Measurements from ENCODE around the gene DACH1. TPM values are rescaled to one million over a fixed set of nuclear protein-coding genes. Genes with fewer than 3 reads are reported as not detected.

The DACH1 gene
- total RNA-seq, 2 experiments from 2014 or later: 0.71 to 0.89 TPM

GRCh38 chr13:71869274-71869673 lies 2.3 kb upstream of the DACH1 start:
- Histone ChIP-seq H3K9me3 (ENCODE audit: control insufficient read depth in 1 of 2, insufficient read depth in 1 of 2, low read length in 2 of 2) (peaks cover 0 to 12% of the 10 kb centered on the region in 2 experiments), H3K36me3 (ENCODE audit: insufficient read depth, low read length) (no peaks in the 10 kb centered on the region), H3K27me3 (ENCODE audit: control insufficient read depth in 1 of 2, insufficient read depth in 2 of 2, low read length in 2 of 2) (peaks cover 7 to 31% of the 10 kb centered on the region in 2 experiments), H3K27ac (ENCODE audit: low read depth in 1 of 2, low read length in 2 of 2) (no peak overlapping the region), H3K4me3 (ENCODE audit: low read length) (no peak overlapping the region), H3K4me1 (ENCODE audit: insufficient read depth, low read length) (peaks cover 8% of the 10 kb centered on the region)
- peaks cover 8% of the 10 kb centered on the region for H3K36me3 Mint-ChIP-seq (ENCODE audit: low read depth)
- no peak overlapping the region for H3K27ac Mint-ChIP-seq
- no peak overlapping the region for H3K4me3 Mint-ChIP-seq
- H3K9me3 Mint-ChIP-seq: no peaks in the 10 kb centered on the region
- ATAC-seq (ENCODE audit: poor library complexity): no peak
- H3K27me3 Mint-ChIP-seq: peaks cover 31% of the 10 kb centered on the region
- POLR2A ChIA-PET: no interaction called here
- CTCF ChIA-PET: no interaction called here
- peaks cover 24% of the 10 kb centered on the region for H3K4me1 Mint-ChIP-seq (ENCODE audit: low read depth)
- DNase-seq: no peak
- intact Hi-C loops (cut with DNase I, micrococcal nuclease): no loop called here
- no peak for TF ChIP-seq CTCF (IDR thresholded peaks at IDR 0.05)

GRCh38 chr13:71866335-71867130 lies 471 bp downstream of the DACH1 start:
- H3K36me3 Mint-ChIP-seq (ENCODE audit: low read depth): peaks cover 8% of the 10 kb centered on the region
- H3K4me3 ChIP-seq (ENCODE audit: low read length): peak overlapping the region; percentile 57
- CTCF ChIA-PET: no interaction called here
- H3K27ac ChIP-seq (ENCODE audit: low read depth in 1 of 2, low read length in 2 of 2): no peak overlapping the region
- ATAC-seq (ENCODE audit: poor library complexity) (peak; percentile 35), DNase-seq (peak in 5 of 14 experiments; percentile 8 to 63 (median 22))
- H3K9me3 ChIP-seq (ENCODE audit: control insufficient read depth in 1 of 2, insufficient read depth in 1 of 2, low read length in 2 of 2): peaks cover 0 to 12% of the 10 kb centered on the region in 2 experiments
- H3K27me3 Mint-ChIP-seq: peaks cover 49% of the 10 kb centered on the region
- peaks cover 8% of the 10 kb centered on the region for H3K4me1 ChIP-seq (ENCODE audit: insufficient read depth, low read length)
- TF ChIP-seq CTCF (IDR thresholded peaks at IDR 0.05): no peak
- peak overlapping the region; percentile 68 for H3K27ac Mint-ChIP-seq
- peaks cover 10 to 43% of the 10 kb centered on the region in 2 experiments for H3K27me3 ChIP-seq (ENCODE audit: control insufficient read depth in 1 of 2, insufficient read depth in 2 of 2, low read length in 2 of 2)
- H3K4me1 Mint-ChIP-seq (ENCODE audit: low read depth): peaks cover 33% of the 10 kb centered on the region
- H3K36me3 ChIP-seq (ENCODE audit: insufficient read depth, low read length): no peaks in the 10 kb centered on the region
- intact Hi-C loops (cut with DNase I, micrococcal nuclease): no loop called here
- POLR2A ChIA-PET: interaction anchor here (1.0 kb wide), 1 partner anchor 575 kb away, joined by 3 read pairs; no protein-coding TSS in a partner anchor
- no peaks in the 10 kb centered on the region for H3K9me3 Mint-ChIP-seq
- H3K4me3 Mint-ChIP-seq: peak overlapping the region; percentile 90

GRCh38 chr13:71865874-71866334 lies 1.1 kb downstream of the DACH1 start:
- Histone ChIP-seq H3K4me3 (ENCODE audit: low read length) (peak overlapping the region; percentile 57), H3K36me3 (ENCODE audit: insufficient read depth, low read length) (no peaks in the 10 kb centered on the region), H3K27ac (ENCODE audit: low read depth in 1 of 2, low read length in 2 of 2) (no peak overlapping the region), H3K4me1 (ENCODE audit: insufficient read depth, low read length) (peaks cover 8% of the 10 kb centered on the region), H3K9me3 (ENCODE audit: control insufficient read depth in 1 of 2, insufficient read depth in 1 of 2, low read length in 2 of 2) (peaks cover 0 to 12% of the 10 kb centered on the region in 2 experiments), H3K27me3 (ENCODE audit: control insufficient read depth in 1 of 2, insufficient read depth in 2 of 2, low read length in 2 of 2) (peaks cover 10 to 43% of the 10 kb centered on the region in 2 experiments)
- no peaks in the 10 kb centered on the region for H3K9me3 Mint-ChIP-seq
- H3K27ac Mint-ChIP-seq: no peak overlapping the region
- TF ChIP-seq CTCF (IDR thresholded peaks at IDR 0.05): no peak
- peaks cover 8% of the 10 kb centered on the region for H3K36me3 Mint-ChIP-seq (ENCODE audit: low read depth)
- intact Hi-C loops (cut with DNase I, micrococcal nuclease): no loop called here
- no peak for ATAC-seq (ENCODE audit: poor library complexity)
- ChIA-PET POLR2A (no interaction called here), CTCF (no interaction called here)
- H3K4me1 Mint-ChIP-seq (ENCODE audit: low read depth): peaks cover 33% of the 10 kb centered on the region
- peaks cover 52% of the 10 kb centered on the region for H3K27me3 Mint-ChIP-seq
- peak overlapping the region; percentile 74 for H3K4me3 Mint-ChIP-seq
- DNase-seq: peak in 1 of 14 experiments; percentile 18

All from CD4-positive, alpha-beta T cell (primary cell).